Measurements from ENCODE around the gene KDM5A. TPM values are rescaled to one million over a fixed set of nuclear protein-coding genes. Genes with fewer than 3 reads are reported as not detected.

KDM5A gene
- polyA plus RNA-seq, 1 donor from 2014 or later = 11.2 TPM

DNA sequence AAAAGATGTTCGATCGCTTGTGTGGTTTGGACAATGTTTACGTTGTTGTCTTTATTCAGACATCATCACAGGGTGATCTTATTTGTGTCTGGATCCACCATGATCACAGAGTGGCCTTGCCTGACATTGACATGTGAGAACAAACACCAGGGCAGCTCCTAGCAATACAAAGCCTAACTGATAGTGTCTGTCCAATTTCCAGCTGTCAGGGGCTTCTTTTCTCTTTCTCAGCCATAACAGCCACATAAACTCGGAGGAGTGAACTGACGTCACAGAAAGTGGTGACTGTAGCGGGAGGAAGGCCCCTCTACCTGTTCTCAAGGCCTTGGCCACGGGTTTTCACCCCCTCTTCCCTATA, 120.7 kb downstream of the KDM5A start:
- Histone ChIP-seq H3K27ac (ENCODE audit: low read length) (no peak overlapping the region), H4K20me1 (ENCODE audit: insufficient read depth) (no peaks in the 10 kb centered on the region), H2AFZ (ENCODE audit: low read depth, low read length) (no peak overlapping the region), H3K4me2 (ENCODE audit: low read length) (no peak overlapping the region), H3K79me2 (replicated peaks; ENCODE audit: insufficient read depth, low read length) (no peaks in the 10 kb centered on the region), H3K9ac (ENCODE audit: low read length) (no peak overlapping the region), H3K9me3 (ENCODE audit: low read length) (no peaks in the 10 kb centered on the region), H3K9me2 (ENCODE audit: insufficient read depth, low read length) (no peaks in the 10 kb centered on the region), H3F3A (ENCODE audit: insufficient read depth, low read length, poor library complexity, severe bottlenecking) (no peaks in the 10 kb centered on the region), H3K4me3 (ENCODE audit: low read length) (no peak overlapping the region), H3K27me3 (ENCODE audit: insufficient read depth, low read depth, low read length) (no peaks in the 10 kb centered on the region), H3K36me3 (ENCODE audit: insufficient read depth, low read length) (no peaks in the 10 kb centered on the region)
- TF ChIP-seq MXI1 (conservative IDR thresholded peaks at IDR 0.05; ENCODE audit: poor library complexity, severe bottlenecking) (no peak), EP300 (conservative IDR thresholded peaks at IDR 0.05; ENCODE audit: poor library complexity, severe bottlenecking) (no peak), SMC3 (conservative IDR thresholded peaks at IDR 0.05; ENCODE audit: poor library complexity) (no peak), EZH2 (IDR thresholded peaks at IDR 0.05; ENCODE audit: borderline replicate concordance, insufficient read depth, low read length, poor library complexity, severe bottlenecking) (no peak), POLR2AphosphoS5 (IDR thresholded peaks at IDR 0.05) (no peak), TAF1 (IDR thresholded peaks at IDR 0.05; ENCODE audit: low read depth) (no peak), RAD21 (conservative IDR thresholded peaks at IDR 0.05) (no peak)
- TF ChIP-seq, protein P1, sequence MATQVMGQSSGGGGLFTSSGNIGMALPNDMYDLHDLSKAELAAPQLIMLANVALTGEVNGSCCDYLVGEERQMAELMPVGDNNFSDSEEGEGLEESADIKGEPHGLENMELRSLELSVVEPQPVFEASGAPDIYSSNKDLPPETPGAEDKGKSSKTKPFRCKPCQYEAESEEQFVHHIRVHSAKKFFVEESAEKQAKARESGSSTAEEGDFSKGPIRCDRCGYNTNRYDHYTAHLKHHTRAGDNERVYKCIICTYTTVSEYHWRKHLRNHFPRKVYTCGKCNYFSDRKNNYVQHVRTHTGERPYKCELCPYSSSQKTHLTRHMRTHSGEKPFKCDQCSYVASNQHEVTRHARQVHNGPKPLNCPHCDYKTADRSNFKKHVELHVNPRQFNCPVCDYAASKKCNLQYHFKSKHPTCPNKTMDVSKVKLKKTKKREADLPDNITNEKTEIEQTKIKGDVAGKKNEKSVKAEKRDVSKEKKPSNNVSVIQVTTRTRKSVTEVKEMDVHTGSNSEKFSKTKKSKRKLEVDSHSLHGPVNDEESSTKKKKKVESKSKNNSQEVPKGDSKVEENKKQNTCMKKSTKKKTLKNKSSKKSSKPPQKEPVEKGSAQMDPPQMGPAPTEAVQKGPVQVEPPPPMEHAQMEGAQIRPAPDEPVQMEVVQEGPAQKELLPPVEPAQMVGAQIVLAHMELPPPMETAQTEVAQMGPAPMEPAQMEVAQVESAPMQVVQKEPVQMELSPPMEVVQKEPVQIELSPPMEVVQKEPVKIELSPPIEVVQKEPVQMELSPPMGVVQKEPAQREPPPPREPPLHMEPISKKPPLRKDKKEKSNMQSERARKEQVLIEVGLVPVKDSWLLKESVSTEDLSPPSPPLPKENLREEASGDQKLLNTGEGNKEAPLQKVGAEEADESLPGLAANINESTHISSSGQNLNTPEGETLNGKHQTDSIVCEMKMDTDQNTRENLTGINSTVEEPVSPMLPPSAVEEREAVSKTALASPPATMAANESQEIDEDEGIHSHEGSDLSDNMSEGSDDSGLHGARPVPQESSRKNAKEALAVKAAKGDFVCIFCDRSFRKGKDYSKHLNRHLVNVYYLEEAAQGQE (IDR thresholded peaks at IDR 0.05; ENCODE audit: borderline replicate concordance) = no peak
- TF ChIP-seq, protein P2, sequence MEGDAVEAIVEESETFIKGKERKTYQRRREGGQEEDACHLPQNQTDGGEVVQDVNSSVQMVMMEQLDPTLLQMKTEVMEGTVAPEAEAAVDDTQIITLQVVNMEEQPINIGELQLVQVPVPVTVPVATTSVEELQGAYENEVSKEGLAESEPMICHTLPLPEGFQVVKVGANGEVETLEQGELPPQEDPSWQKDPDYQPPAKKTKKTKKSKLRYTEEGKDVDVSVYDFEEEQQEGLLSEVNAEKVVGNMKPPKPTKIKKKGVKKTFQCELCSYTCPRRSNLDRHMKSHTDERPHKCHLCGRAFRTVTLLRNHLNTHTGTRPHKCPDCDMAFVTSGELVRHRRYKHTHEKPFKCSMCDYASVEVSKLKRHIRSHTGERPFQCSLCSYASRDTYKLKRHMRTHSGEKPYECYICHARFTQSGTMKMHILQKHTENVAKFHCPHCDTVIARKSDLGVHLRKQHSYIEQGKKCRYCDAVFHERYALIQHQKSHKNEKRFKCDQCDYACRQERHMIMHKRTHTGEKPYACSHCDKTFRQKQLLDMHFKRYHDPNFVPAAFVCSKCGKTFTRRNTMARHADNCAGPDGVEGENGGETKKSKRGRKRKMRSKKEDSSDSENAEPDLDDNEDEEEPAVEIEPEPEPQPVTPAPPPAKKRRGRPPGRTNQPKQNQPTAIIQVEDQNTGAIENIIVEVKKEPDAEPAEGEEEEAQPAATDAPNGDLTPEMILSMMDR (IDR thresholded peaks at IDR 0.05; ENCODE audit: poor library complexity, severe bottlenecking) = no peak

GRCh38 chr12:267581-268482, 121.3 kb downstream of the KDM5A start:
- TF ChIP-seq TAF1 (IDR thresholded peaks at IDR 0.05; ENCODE audit: low read depth) = no peak
- H3K9me3 ChIP-seq (ENCODE audit: low read length) = no peaks in the 10 kb centered on the region
- no peaks in the 10 kb centered on the region for H4K20me1 ChIP-seq (ENCODE audit: insufficient read depth)
- no peaks in the 10 kb centered on the region for H3F3A ChIP-seq (ENCODE audit: insufficient read depth, low read length, poor library complexity, severe bottlenecking)
- H3K27ac ChIP-seq (ENCODE audit: low read length) = no peak overlapping the region
- H3K27me3 ChIP-seq (ENCODE audit: insufficient read depth, low read depth, low read length) = no peaks in the 10 kb centered on the region
- H2AFZ ChIP-seq (ENCODE audit: low read depth, low read length) = no peak overlapping the region
- H3K36me3 ChIP-seq (ENCODE audit: insufficient read depth, low read length) = no peaks in the 10 kb centered on the region
- H3K79me2 ChIP-seq (replicated peaks; ENCODE audit: insufficient read depth, low read length) = no peaks in the 10 kb centered on the region
- H3K9ac ChIP-seq (ENCODE audit: low read length) = no peak overlapping the region
- no peak overlapping the region for H3K4me3 ChIP-seq (ENCODE audit: low read length)
- no peaks in the 10 kb centered on the region for H3K9me2 ChIP-seq (ENCODE audit: insufficient read depth, low read length)
- no peak overlapping the region for H3K4me2 ChIP-seq (ENCODE audit: low read length)
